Measurements from ENCODE around the gene MBD6. TPM values are rescaled to one million over a fixed set of nuclear protein-coding genes. Genes with fewer than 3 reads are reported as not detected.

MBD6 gene
- total and polyA plus RNA-seq, 2 of the 8 experiments (the other 6 are each of a cell fraction or from before 2014, with no cell fraction given): 3.9 to 32.3 TPM

GRCh38 chr12:57560516-57560915 is 37.9 kb downstream of the MBD6 start:
- Histone ChIP-seq H3K4me1 (replicated peaks in 1 of 4; ENCODE audit: control insufficient read depth in 3 of 4, insufficient read depth in 4 of 4, low read length in 3 of 4) (no peaks in the 10 kb centered on the region), H3K9me3 (ENCODE audit: insufficient read depth in 2 of 2, low read depth in 1 of 2, low read length in 1 of 2) (no peaks in the 10 kb centered on the region), H3K36me3 (ENCODE audit: control insufficient read depth in 2 of 4, insufficient read depth in 4 of 4, low read length in 3 of 4) (peaks cover 2 to 18% (median 13%) of the 10 kb centered on the region in 4 experiments; a peak in 5 of 8 replicates), H2BK20ac (ENCODE audit: low read length) (no peak overlapping the region), H3K56ac (replicated peaks; ENCODE audit: insufficient read length, low read depth, low read length) (no peak overlapping the region), H3K23me2 (ENCODE audit: low read depth, low read length) (no peaks in the 10 kb centered on the region; the same call in 1 of the 2 replicates), H3K27ac (ENCODE audit: low read depth, low read length) (no peak overlapping the region), H3K4me2 (ENCODE audit: insufficient read depth in 1 of 2, low read depth in 2 of 2, low read length in 2 of 2) (no peak overlapping the region), H2AK5ac (ENCODE audit: low read depth, low read length) (no peak overlapping the region), H3K23ac (ENCODE audit: insufficient read length) (no peak overlapping the region), H3K4ac (replicated peaks; ENCODE audit: insufficient read length, low read depth, low read length) (no peak overlapping the region), H2BK12ac (ENCODE audit: low read depth, low read length) (no peak overlapping the region), H2BK5ac (ENCODE audit: low read depth, low read length) (no peak overlapping the region), H2AFZ (ENCODE audit: low read length) (no peak overlapping the region), H4K5ac (ENCODE audit: insufficient read length, low read depth, low read length) (no peak overlapping the region), H3K14ac (ENCODE audit: insufficient read length) (no peak overlapping the region), H3K79me2 (ENCODE audit: control insufficient read depth in 1 of 2, insufficient read depth in 2 of 2, low read length in 2 of 2) (peaks cover 0 to 4% of the 10 kb centered on the region in 2 experiments; a peak in 1 of 4 replicates), H2BK15ac (ENCODE audit: low read length) (no peak overlapping the region), H3K27me3 (replicated peaks in 1 of 4; ENCODE audit: control insufficient read depth in 3 of 4, extremely low read depth in 1 of 4, insufficient read depth in 3 of 4, low read length in 3 of 4) (no peaks in the 10 kb centered on the region), H3K4me3 (ENCODE audit: extremely low read depth in 1 of 4, insufficient read depth in 2 of 4, low read depth in 3 of 4, low read length in 4 of 4) (no peak overlapping the region), H4K20me1 (replicated peaks in 1 of 2; ENCODE audit: control insufficient read depth in 1 of 2, insufficient read depth in 2 of 2, low read length in 2 of 2) (peaks cover 0 to 2% of the 10 kb centered on the region in 2 experiments), H4K91ac (replicated peaks; ENCODE audit: insufficient read length, low read length) (no peak overlapping the region), H3K9ac (replicated peaks in 1 of 4; ENCODE audit: extremely low read depth in 1 of 4, low read depth in 3 of 4, low read length in 3 of 4) (no peak overlapping the region), H2BK120ac (replicated peaks; ENCODE audit: low read depth, low read length) (no peak overlapping the region), H3K79me1 (ENCODE audit: low read depth, low read length) (peaks cover 3% of the 10 kb centered on the region; the same call in 1 of the 2 replicates), H3K18ac (ENCODE audit: extremely low read depth, low read length) (no peak overlapping the region), H4K8ac (ENCODE audit: extremely low read depth, insufficient read depth, low read length) (no peak overlapping the region)
- ChIA-PET CTCF (ENCODE audit: partially characterized antibody) (interaction anchor here (1.0 to 1.6 kb wide), 3 partner anchors 14 to 56 kb away, joined by 3 to 4 read pairs (median 4); no protein-coding TSS in a partner anchor), POLR2A (ENCODE audit: partially characterized antibody) (interaction anchor here (0.6 kb wide), 1 partner anchor 23 kb away, joined by 3 read pairs; no protein-coding TSS in a partner anchor)
- no peak for FAIRE-seq
- no peak for DNase-seq (ENCODE audit: low read depth in 1 of 2, low spot score in 2 of 2)
- no peak for TF ChIP-seq KDM1A (IDR thresholded peaks at IDR 0.05; ENCODE audit: borderline replicate concordance, low read length)
- WGBS, 2 experiments (ENCODE audit: extremely low coverage in 1 of 2, insufficient coverage in 1 of 2, insufficient read length in 1 of 2, insufficient replicate concordance in 2 of 2, low coverage in 1 of 2, low lambda C conversion rate in 2 of 2, missing lambda C conversion rate in 1 of 2): 92% methylated on average over 2 of the region's 2 CpGs; no CpG with 5 or more reads in 1 of the 2 experiments

Data from H1 (cell line).